Duodenal mucosa (tissue), 2 donors: ENCODE results near the gene DTNB.
A peak's percentile ranks its signal among the peaks of the same experiment; 100 is the strongest.
"Not testable (repeated sequence)": the region's sequence is repeated elsewhere in the genome, so short reads cannot be mapped to it uniquely, and the experiment has no call there.

Experiments
- H3K27ac ChIP-seq: one replicate; pipeline ENCODE4 v1.7.0; 2013; ENCODE audit warnings: low read depth, low read length
- H3K27me3 ChIP-seq, 2 donors: one replicate each; pipeline ENCODE4 v1.7.0; 2013; ENCODE audit warnings: low read length in 2 of 2, control low read depth in 1 of 2; ENCODE audit not compliant: insufficient read depth in 2 of 2, control insufficient read depth in 1 of 2
- H3K36me3 ChIP-seq, 2 donors: one replicate each; pipeline ENCODE4 v1.7.0; 2013; ENCODE audit warnings: low read length in 2 of 2, control low read depth in 1 of 2; ENCODE audit not compliant: insufficient read depth in 2 of 2, control insufficient read depth in 1 of 2
- H3K4me1 ChIP-seq, 2 donors: one replicate each; pipeline ENCODE4 v1.7.0; 2013; ENCODE audit warnings: low read length in 2 of 2, control low read depth in 1 of 2; ENCODE audit not compliant: insufficient read depth in 2 of 2, control insufficient read depth in 1 of 2
- H3K4me3 ChIP-seq, 2 donors: one replicate each; pipeline ENCODE4 v1.7.0; 2013; ENCODE audit warnings: low read length in 2 of 2, low read depth in 1 of 2
- H3K9ac ChIP-seq, 2 donors: one replicate each; pipeline ENCODE4 v1.7.0; 2013; ENCODE audit warnings: low read length in 2 of 2, low read depth in 1 of 2
- H3K9me3 ChIP-seq, 2 donors: one replicate each; pipeline ENCODE4 v1.7.0; 2013; ENCODE audit warnings: low read length in 2 of 2, control low read depth in 1 of 2; ENCODE audit not compliant: control insufficient read depth in 1 of 2

DTNB gene

DNA sequence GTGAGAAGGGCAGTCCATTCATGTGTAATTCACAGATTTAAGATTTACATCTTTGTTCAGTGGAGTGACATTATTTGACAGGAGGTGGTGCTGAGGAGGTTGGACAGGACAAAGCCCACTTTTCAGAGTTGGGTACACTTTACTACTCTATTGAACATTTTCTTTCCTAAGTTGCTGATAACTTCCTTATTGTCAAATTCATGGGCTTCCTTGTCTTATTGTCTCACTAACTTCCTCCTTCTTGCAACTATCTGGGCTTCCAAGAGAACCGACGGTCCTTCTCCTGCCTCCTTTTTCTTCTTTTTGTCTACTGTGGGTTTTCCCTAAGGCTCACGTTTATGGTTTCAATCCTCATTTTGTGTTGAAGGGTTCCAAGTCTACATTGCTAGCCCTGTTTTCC is 263.9 kb downstream of the DTNB start:
- H3K9me3 ChIP-seq, result no peaks in the 10 kb centered on the region
- no peak overlapping the region for H3K4me3 ChIP-seq
- H3K27ac ChIP-seq, result no peak overlapping the region

DNA sequence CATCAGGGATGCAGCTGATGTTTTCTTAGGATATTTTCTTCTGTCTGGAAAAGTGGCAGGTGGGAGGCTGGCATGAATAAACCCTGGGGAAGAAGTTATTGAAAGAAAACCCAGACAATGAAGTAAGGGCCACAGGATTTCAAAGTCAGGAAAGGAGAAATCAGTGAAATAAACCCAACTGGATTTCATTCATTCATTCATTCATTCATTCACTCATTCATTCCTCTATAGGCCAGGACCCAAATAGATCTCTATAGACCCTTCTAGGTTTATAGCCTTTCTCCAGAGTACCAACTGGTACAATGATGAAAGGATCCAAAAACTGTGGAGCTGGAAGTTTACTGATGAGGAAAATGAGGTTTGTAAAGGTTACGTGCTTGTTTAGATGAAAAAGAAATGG is 264.3 kb downstream of the DTNB start:
- H3K27ac ChIP-seq, result no peak overlapping the region
- H3K4me3 ChIP-seq, result no peak overlapping the region
- H3K4me1 ChIP-seq, result peaks cover 0 to 2% of the 10 kb centered on the region in 2 donors
- no peaks in the 10 kb centered on the region for H3K27me3 ChIP-seq
- H3K36me3 ChIP-seq, result no peaks in the 10 kb centered on the region
- no peaks in the 10 kb centered on the region for H3K9me3 ChIP-seq
- H3K9ac ChIP-seq, result no peak overlapping the region

More for the DNA sequence above, 263.9 kb downstream of the DTNB start:
- H3K4me1 ChIP-seq, result no peaks in the 10 kb centered on the region
- H3K9ac ChIP-seq, result no peak overlapping the region
- no peaks in the 10 kb centered on the region for H3K36me3 ChIP-seq
- H3K27me3 ChIP-seq, result no peaks in the 10 kb centered on the region

DNA sequence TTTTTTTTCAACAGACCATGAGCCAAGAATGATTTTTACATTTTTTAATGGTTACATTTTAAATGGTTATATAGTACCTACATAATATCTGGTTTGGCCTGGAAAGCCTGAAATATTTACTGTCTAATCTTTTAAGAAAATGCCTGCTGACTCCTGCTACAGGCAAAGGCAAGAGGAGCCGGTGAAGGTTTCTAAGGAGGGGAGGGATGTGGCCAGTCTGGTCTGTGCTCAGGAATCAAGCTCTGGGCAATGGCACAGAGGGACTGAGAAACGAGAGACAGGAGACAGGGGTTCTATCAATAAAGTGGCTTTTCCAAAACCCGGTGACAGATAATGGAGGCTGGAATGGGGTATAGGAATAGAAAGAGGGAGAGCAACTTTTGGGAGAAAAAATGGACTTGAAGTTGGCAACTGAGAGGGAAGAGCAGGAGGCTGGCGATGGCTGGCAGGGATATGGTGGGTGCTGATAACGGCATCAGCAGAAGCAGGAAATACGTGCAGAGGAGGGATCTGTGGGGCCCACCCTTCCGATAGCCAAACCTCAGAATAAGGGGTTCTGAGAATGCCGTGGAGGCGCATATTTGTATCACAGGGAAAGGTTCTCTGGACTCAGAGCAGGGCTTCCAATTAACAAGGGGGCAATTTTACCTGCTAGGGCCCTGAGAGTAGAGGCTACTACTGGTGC is 267.6 kb downstream of the DTNB start:
- Histone ChIP-seq H3K27me3 (no peaks in the 10 kb centered on the region), H3K9me3 (no peaks in the 10 kb centered on the region), H3K9ac (no peak overlapping the region), H3K4me3 (no peak overlapping the region), H3K27ac (no peak overlapping the region), H3K4me1 (peaks cover 0 to 6% of the 10 kb centered on the region in 2 donors), H3K36me3 (no peaks in the 10 kb centered on the region)

DNA sequence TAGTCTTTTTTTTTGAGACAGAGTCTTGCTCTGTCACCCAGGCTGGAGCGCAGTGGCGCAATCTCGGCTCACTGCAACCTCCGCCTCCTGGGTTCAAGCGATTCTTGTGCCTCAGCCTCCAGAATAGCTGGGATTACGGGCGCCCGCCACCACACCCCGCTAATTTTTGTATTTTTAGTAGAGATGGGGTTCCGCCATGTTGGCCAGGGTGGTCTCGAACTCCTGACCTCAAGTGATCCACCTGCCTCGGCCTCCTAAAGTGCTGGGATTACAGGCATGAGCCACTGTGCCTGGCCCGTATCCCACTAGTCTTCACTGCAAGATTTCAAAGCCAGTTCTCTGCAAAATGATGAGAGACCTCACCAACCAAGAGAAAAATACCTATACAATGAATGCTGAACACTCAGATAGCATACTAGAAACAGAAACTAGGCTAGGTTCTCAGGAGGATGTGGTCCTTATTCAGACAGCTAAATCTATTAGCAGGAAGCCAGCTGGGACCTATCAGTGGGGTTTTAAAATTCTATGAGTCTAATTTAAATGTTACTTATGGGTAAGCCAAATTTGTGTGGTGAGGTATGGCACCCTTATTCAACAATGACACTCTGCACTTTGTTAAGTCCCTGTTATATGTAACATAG is 270.1 kb downstream of the DTNB start:
- not testable (repeated sequence) for H3K4me1 ChIP-seq, H3K9me3 ChIP-seq, H3K36me3 ChIP-seq, H3K4me3 ChIP-seq, H3K9ac ChIP-seq, H3K27me3 ChIP-seq
- H3K27ac ChIP-seq, result peak overlapping the region; percentile 37

DNA sequence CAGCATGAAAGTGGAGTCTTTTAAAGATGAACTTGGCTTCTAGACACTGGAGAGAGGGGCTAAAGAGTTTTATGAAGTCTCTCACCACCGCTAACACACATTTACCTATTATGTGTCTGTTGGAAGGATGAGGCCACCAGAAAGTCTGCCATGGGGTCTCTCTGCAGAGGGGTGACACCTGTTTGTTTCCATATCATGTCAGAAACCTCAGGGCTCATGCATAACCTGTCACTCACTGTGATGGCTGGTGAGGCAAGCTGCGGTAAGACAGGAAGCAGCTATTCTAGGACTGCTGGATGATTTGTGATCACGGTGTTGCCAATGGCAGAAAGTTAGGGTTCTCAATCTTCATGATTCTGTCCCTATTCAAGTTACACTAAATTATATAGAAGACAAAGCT is 270.9 kb downstream of the DTNB start:
- H3K9me3 ChIP-seq, result no peaks in the 10 kb centered on the region
- H3K27me3 ChIP-seq, result no peaks in the 10 kb centered on the region
- no peaks in the 10 kb centered on the region for H3K36me3 ChIP-seq
- H3K4me3 ChIP-seq, result no peak overlapping the region
- peaks cover 0 to 6% of the 10 kb centered on the region in 2 donors for H3K4me1 ChIP-seq
- H3K9ac ChIP-seq, result no peak overlapping the region
- H3K27ac ChIP-seq, result no peak overlapping the region

DNA sequence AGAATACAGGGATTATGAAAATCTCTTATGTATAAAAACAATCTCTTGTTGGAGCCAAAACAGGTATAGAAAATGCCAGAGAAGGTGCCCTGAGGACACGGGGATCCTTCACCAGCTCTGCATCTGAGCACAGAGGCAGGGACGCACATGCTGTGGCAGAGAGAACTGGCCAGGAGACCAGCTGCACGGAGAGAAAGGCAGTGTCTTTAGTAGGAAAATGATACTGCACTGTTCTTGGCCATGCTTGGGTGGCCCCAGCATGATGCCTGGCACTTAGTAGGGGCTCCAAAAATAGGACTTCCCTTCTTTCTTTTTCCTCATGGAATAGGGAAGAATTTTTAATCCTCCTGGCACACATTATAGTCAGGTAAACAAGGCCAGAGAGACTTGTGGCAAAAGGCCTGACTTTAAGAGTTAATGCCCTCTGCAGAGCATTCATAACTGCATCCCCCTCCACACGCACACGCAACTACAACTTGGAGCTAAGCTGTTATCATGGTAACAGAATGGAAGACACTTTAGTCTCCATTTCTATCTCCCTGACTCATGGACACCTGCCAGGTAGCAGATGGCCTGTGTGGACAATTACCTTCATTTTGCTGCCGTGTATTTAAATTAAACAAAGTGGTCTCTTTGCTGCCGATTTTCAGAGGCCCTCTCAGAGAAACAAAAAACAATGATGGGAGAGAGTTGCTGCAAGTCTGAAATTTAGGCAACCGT is 271.9 kb downstream of the DTNB start:
- no peak overlapping the region for H3K27ac ChIP-seq
- no peak overlapping the region for H3K9ac ChIP-seq
- H3K4me3 ChIP-seq, result no peak overlapping the region

DNA sequence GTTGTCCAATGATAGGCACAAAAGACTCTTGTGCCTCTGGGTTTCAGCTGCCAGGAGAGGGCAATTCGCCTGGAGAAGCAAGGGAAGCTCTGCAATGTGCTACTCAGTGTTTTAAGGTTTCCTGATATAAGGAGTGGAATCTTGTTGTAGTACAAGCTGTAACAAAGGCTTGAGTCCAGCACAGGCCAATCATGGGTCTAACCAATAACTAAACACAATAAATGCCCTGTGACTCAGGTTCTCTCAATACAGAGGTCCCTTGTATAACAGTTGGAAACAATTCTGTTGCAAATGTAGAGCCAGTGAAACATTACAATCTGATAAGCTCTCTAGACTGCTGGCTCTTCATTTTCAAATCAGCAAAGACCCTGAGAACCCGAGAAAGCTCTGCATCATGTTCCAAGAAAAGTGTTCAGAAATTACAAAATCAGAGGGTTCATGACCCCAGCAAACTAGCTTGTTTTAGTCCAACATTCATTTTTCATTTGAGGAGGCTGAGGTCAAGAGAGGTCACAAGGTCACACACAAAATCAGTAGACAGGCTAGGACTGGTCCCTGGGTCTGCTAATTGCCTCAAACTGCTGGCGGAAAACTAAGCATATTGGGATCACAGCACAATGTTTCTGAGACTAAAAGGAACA is 272.7 kb downstream of the DTNB start:
- no peak overlapping the region for H3K4me3 ChIP-seq
- no peak overlapping the region for H3K9ac ChIP-seq
- H3K27ac ChIP-seq, result no peak overlapping the region
- no peaks in the 10 kb centered on the region for H3K27me3 ChIP-seq
- H3K9me3 ChIP-seq, result no peaks in the 10 kb centered on the region
- H3K36me3 ChIP-seq, result no peaks in the 10 kb centered on the region
- H3K4me1 ChIP-seq, result peaks cover 0 to 6% of the 10 kb centered on the region in 2 donors

More for the DNA sequence above, 271.9 kb downstream of the DTNB start:
- H3K4me1 ChIP-seq, result peaks cover 0 to 6% of the 10 kb centered on the region in 2 donors
- H3K36me3 ChIP-seq, result no peaks in the 10 kb centered on the region
- H3K27me3 ChIP-seq, result no peaks in the 10 kb centered on the region
- H3K9me3 ChIP-seq, result no peaks in the 10 kb centered on the region

DNA sequence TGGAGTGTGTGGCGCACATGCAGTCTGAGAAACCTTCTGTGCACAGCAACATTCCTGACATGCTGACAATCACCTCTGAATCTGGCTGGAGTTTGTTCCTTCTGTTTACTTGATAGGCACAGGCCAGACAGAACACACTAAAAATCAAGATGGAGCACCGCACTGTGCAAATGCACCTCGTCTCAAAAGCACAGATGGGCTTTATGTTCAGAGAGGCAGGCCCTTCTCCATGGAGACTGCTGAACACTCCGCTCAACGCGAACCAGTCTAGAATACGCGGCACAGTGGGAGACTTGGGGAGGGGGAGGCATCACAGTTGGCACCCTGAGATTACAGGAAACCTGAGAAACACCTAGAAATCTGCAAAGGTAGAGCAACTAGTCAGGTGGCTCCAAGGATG is 273.2 kb downstream of the DTNB start:
- Histone ChIP-seq H3K4me3 (no peak overlapping the region), H3K27ac (no peak overlapping the region), H3K27me3 (no peaks in the 10 kb centered on the region), H3K4me1 (peaks cover 0 to 6% of the 10 kb centered on the region in 2 donors), H3K36me3 (no peaks in the 10 kb centered on the region), H3K9ac (no peak overlapping the region), H3K9me3 (no peaks in the 10 kb centered on the region)

DNA sequence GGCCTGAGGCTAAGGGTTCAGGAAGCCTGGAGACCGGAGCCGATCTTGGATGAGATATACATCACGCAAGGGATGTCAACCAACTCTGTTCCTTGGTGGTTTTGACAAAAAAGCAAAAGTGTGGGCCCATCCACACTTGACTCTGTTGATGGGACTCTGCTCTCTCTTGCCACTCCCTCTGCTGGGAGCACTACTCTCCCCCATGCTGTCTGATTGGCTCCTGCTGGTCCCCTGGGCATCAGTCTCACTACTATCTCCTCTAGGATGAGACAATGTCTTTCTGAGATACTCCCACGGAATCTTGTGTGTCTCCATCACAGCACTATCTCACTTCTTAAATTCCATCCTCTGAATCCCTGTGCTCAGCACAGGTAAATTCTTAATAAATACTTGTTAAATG is 274.8 kb downstream of the DTNB start:
- H3K9me3 ChIP-seq, result no peaks in the 10 kb centered on the region
- no peaks in the 10 kb centered on the region for H3K4me1 ChIP-seq
- no peaks in the 10 kb centered on the region for H3K27me3 ChIP-seq
- no peak overlapping the region for H3K4me3 ChIP-seq
- no peaks in the 10 kb centered on the region for H3K36me3 ChIP-seq
- H3K27ac ChIP-seq, result no peak overlapping the region
- H3K9ac ChIP-seq, result no peak overlapping the region

DNA sequence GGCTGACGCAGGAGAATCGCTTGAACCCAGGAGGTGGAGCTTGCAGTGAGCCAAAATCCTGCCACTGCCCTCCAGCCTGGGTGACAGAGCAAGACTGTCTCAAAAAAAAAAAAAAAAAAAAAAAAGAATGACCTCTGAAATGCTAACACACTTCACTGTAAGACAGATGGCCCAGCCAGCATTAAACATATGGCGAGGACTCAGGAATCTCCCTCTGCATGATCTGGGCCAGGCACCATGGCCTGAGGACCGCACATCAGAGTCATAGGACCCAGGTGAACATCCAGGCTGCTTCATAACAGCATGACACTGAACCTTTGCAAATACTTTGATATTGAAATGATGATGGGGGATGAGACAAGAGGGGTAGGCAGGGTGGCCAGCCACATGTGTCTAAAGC is 275.6 kb downstream of the DTNB start:
- no peaks in the 10 kb centered on the region for H3K4me1 ChIP-seq
- H3K27ac ChIP-seq, result no peak overlapping the region
- H3K36me3 ChIP-seq, result no peaks in the 10 kb centered on the region
- no peaks in the 10 kb centered on the region for H3K9me3 ChIP-seq
- H3K4me3 ChIP-seq, result no peak overlapping the region
- H3K27me3 ChIP-seq, result no peaks in the 10 kb centered on the region
- no peak overlapping the region for H3K9ac ChIP-seq
